Fibroblast of mammary gland (primary cell): ENCODE measurements around the gene ALOXE3.

Experiments
- DNase-seq: peaks from one replicate; pipeline ENCODE4 v3.0.0-alpha.2; 2010; ENCODE audit warnings: low read depth
- H3K4me3 ChIP-seq: 2 replicates; pipeline ENCODE4 v1.5.1; 2011; ENCODE audit warnings: low read depth, mild to moderate bottlenecking, low read length, moderate library complexity; ENCODE audit not compliant: control insufficient read depth
- TF ChIP-seq, protein P1 (sequence below): conservative IDR thresholded peaks from 2 replicates; pipeline ENCODE4 v1.5.1; 2011; ENCODE audit warnings: low read depth, low read length, inconsistent platforms; ENCODE audit not compliant: control insufficient read depth, insufficient read depth

Gene ALOXE3

DNA sequence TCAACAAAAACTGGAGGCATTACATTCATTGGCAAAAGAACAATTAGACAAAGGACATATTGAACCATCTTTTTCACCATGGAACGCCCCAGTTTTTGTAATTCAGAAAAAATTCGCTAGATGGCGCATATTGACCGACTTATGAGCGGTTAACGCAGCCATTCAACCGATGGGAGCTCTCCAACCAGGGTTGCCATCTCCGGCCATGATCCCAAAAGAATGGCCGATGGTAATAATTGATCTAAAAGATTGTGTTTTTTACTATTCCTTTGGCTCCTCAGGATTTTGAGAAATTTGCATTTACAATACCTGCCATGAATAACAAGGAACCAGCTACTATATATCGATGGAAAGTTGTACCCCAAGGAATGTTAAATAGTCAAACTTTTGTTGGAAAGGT is 58.0 kb downstream of the ALOXE3 start:
- TF ChIP-seq, protein P1, sequence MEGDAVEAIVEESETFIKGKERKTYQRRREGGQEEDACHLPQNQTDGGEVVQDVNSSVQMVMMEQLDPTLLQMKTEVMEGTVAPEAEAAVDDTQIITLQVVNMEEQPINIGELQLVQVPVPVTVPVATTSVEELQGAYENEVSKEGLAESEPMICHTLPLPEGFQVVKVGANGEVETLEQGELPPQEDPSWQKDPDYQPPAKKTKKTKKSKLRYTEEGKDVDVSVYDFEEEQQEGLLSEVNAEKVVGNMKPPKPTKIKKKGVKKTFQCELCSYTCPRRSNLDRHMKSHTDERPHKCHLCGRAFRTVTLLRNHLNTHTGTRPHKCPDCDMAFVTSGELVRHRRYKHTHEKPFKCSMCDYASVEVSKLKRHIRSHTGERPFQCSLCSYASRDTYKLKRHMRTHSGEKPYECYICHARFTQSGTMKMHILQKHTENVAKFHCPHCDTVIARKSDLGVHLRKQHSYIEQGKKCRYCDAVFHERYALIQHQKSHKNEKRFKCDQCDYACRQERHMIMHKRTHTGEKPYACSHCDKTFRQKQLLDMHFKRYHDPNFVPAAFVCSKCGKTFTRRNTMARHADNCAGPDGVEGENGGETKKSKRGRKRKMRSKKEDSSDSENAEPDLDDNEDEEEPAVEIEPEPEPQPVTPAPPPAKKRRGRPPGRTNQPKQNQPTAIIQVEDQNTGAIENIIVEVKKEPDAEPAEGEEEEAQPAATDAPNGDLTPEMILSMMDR, result peak; percentile 67
- DNase-seq, result peak; percentile 74
- H3K4me3 ChIP-seq, result no peak overlapping the region

DNA sequence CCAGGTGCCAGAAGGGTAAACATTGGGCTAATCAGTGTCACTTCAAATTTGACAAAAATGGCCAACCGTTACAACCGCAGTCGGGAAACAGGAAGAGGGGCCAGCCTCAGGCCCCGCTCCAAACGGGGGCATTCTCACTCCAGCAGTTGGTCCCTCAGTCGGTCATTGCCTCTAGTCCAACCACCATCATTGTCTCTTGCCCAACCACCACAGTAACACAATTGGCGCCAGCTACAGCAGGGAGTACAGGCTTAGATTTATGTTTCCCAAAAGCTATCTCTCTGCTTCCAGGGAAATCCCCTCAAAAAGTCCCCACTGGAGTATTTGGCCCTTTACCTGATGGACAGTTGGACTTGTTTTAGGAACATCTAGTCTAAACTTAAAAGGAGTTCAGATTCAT is 59.2 kb downstream of the ALOXE3 start:
- H3K4me3 ChIP-seq, result no peak overlapping the region
- TF ChIP-seq, protein P1, result no peak
- DNase-seq, result no peak

GRCh38 chr17:8057691-8058114 is 60.6 kb downstream of the ALOXE3 start:
- H3K4me3 ChIP-seq, result no peak overlapping the region
- TF ChIP-seq, protein P1, result peak; percentile 76
- DNase-seq, result peak; percentile 85

GRCh38 chr17:8056976-8057625 is 61.2 kb downstream of the ALOXE3 start:
- DNase-seq, result no peak
- no peak overlapping the region for H3K4me3 ChIP-seq
- TF ChIP-seq, protein P1, result no peak

GRCh38 chr17:8056232-8056975 is 61.9 kb downstream of the ALOXE3 start:
- H3K4me3 ChIP-seq, result no peak overlapping the region
- TF ChIP-seq, protein P1, result no peak
- DNase-seq, result peak; percentile 87

DNA sequence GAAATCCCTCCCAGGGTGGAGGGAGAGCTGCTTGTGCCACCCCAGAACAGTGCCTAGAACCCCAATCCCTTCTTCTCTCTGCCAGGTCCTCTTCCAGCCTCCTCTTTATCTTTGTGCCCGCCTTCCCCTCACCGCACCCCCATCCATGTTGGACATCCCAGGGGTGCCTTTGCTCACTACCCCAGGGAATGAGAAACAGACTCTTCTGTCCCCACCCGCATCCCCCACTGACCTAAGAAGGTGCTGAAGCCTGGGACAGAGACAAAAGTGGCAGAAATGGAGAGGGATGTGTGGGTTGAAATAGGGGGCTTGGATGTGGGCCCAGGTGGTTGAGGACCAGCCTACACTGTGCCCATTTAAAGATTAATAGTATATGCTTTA is 62.5 kb downstream of the ALOXE3 start:
- DNase-seq, result no peak
- H3K4me3 ChIP-seq, result no peak overlapping the region
- TF ChIP-seq, protein P1, result no peak
